ENCODE results near the gene RIMS1. TPM values are rescaled to one million over a fixed set of nuclear protein-coding genes. Genes with fewer than 3 reads are reported as not detected.

Gene RIMS1
- total and polyA plus RNA-seq, 2 of the 13 experiments (the other 11 are each of a cell fraction or from before 2014, with no cell fraction given) = not detected

DNA sequence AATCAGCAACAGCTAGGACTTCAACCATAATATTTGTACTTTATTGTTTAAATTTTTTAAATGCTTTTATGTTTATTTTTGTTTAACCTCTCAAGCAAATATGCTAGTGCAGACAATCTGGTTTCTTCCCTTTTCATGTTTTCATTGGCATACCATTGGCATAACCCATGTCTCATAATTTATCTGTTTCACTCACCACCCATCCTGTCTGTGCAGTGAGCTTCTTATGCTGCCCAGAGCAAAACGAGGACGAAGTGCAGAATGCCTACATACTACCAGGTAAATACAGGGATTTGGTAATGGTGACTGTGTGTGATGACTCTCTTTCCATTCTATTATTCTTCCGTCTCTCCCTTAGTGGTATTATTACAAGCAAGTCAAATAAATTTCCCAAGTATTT, 374.1 kb downstream of the RIMS1 start:
- 0% methylated on average over 3 of the region's 3 CpGs for WGBS (ENCODE audit: low lambda C conversion rate)
- no peak for ATAC-seq

DNA sequence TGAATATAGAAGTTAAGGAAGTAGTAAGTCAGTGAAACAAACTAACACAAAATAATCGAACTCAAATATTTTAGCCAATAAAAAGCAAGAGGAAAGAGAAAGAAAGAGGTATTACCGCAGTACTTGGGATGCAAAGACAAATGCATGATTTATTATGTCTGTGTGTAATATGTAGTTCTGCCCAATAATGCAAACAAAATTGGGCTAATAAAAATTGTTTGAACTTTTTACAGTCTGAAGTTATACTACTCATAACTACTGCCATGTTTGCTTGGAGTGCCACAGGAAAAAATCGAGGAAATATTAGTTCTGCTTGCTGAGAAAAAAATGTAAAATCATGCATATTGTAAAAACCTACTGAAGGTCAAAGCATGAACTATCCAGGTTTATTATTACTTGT, 375.2 kb downstream of the RIMS1 start:
- no peak for ATAC-seq
- H3K27ac ChIP-seq (ENCODE audit: extremely low read length, insufficient read depth, low read length) = no peak overlapping the region

More for the DNA sequence above, 374.1 kb downstream of the RIMS1 start:
- TF ChIP-seq ATM (IDR thresholded peaks at IDR 0.05; ENCODE audit: borderline replicate concordance) (no peak), PHB2 (IDR thresholded peaks at IDR 0.05; ENCODE audit: partially characterized antibody) (no peak), CEBPB (IDR thresholded peaks at IDR 0.05; ENCODE audit: borderline replicate concordance, low read depth, low read length) (no peak), MAFG (CRISPR knock-in tag; IDR thresholded peaks at IDR 0.05) (no peak), KMT2A (CRISPR knock-in tag; IDR thresholded peaks at IDR 0.05) (no peak), ARNT (IDR thresholded peaks at IDR 0.05) (no peak), ZNF143 (CRISPR knock-in tag; IDR thresholded peaks at IDR 0.05) (no peak), RFX1 (IDR thresholded peaks at IDR 0.05) (no peak), ZBTB21 (CRISPR knock-in tag; IDR thresholded peaks at IDR 0.05) (no peak)
- TF ChIP-seq, protein P1, sequence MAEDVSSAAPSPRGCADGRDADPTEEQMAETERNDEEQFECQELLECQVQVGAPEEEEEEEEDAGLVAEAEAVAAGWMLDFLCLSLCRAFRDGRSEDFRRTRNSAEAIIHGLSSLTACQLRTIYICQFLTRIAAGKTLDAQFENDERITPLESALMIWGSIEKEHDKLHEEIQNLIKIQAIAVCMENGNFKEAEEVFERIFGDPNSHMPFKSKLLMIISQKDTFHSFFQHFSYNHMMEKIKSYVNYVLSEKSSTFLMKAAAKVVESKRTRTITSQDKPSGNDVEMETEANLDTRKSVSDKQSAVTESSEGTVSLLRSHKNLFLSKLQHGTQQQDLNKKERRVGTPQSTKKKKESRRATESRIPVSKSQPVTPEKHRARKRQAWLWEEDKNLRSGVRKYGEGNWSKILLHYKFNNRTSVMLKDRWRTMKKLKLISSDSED (CRISPR knock-in tag; IDR thresholded peaks at IDR 0.05) = no peak
- TF ChIP-seq, protein P2, sequence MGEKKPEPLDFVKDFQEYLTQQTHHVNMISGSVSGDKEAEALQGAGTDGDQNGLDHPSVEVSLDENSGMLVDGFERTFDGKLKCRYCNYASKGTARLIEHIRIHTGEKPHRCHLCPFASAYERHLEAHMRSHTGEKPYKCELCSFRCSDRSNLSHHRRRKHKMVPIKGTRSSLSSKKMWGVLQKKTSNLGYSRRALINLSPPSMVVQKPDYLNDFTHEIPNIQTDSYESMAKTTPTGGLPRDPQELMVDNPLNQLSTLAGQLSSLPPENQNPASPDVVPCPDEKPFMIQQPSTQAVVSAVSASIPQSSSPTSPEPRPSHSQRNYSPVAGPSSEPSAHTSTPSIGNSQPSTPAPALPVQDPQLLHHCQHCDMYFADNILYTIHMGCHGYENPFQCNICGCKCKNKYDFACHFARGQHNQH (CRISPR knock-in tag; IDR thresholded peaks at IDR 0.05) = no peak
- no peak overlapping the region for H2AFZ ChIP-seq (ENCODE audit: low read length)
- H3K4me2 ChIP-seq (ENCODE audit: low read depth, low read length) = no peak overlapping the region
- no peak for FAIRE-seq
- no peaks in the 10 kb centered on the region for H4K20me1 ChIP-seq (ENCODE audit: insufficient read depth, low read length)
- in situ Hi-C loops (cut with HindIII; ENCODE audit: extremely low pct_ligation_motif_present, low pct_unique_long_range_greater_than_20kb) = no loop called here
- no peaks in the 10 kb centered on the region for H3K4me1 ChIP-seq (ENCODE audit: insufficient read depth, low read length)
- H3K4me3 ChIP-seq (replicated peaks in 1 of 3; ENCODE audit: insufficient read depth in 1 of 3, low read depth in 2 of 3, low read length in 3 of 3) = no peak overlapping the region
- CTCF ChIA-PET (ENCODE audit: low intra/inter-chr PET ratio, low total read pairs) = no interaction called here
- POLR2A ChIA-PET = no interaction called here
- no peaks in the 10 kb centered on the region for H3K9me3 ChIP-seq (ENCODE audit: low read length)
- H3K79me2 ChIP-seq (ENCODE audit: insufficient read depth, low read length) = no peaks in the 10 kb centered on the region
- no peak overlapping the region for H3K27ac ChIP-seq (ENCODE audit: extremely low read length, insufficient read depth, low read length)
- intact Hi-C loops (cut with micrococcal nuclease; ENCODE audit: unreplicated experiment) = no loop called here
- H3K36me3 ChIP-seq (replicated peaks in 1 of 2; ENCODE audit: control insufficient read depth in 1 of 2, insufficient read depth in 2 of 2, low read length in 2 of 2) = no peaks in the 10 kb centered on the region
- no peak overlapping the region for H3K9ac ChIP-seq (ENCODE audit: insufficient read depth, low read depth, low read length)
- no peaks in the 10 kb centered on the region for H3K27me3 ChIP-seq (ENCODE audit: control insufficient read depth in 1 of 2, insufficient read depth in 2 of 2, low read length in 2 of 2)
- BruUV-seq (replicated peaks) = no TSS peak
- DNase-seq (ENCODE audit: low spot score) = no peak

More for the DNA sequence above, 375.2 kb downstream of the RIMS1 start:
- in situ Hi-C loops (cut with HindIII; ENCODE audit: extremely low pct_ligation_motif_present, low pct_unique_long_range_greater_than_20kb) (no loop called here), intact Hi-C loops (cut with micrococcal nuclease; ENCODE audit: unreplicated experiment) (no loop called here)
- DNase-seq (ENCODE audit: low spot score) (no peak), FAIRE-seq (no peak)
- no peaks in the 10 kb centered on the region for H3K27me3 ChIP-seq (ENCODE audit: control insufficient read depth in 1 of 2, insufficient read depth in 2 of 2, low read length in 2 of 2)
- POLR2A ChIA-PET = no interaction called here
- no peaks in the 10 kb centered on the region for H3K36me3 ChIP-seq (replicated peaks in 1 of 2; ENCODE audit: control insufficient read depth in 1 of 2, insufficient read depth in 2 of 2, low read length in 2 of 2)
- H3K4me3 ChIP-seq (replicated peaks in 1 of 3; ENCODE audit: insufficient read depth in 1 of 3, low read depth in 2 of 3, low read length in 3 of 3) = no peak overlapping the region
- no peak overlapping the region for H3K9ac ChIP-seq (ENCODE audit: insufficient read depth, low read depth, low read length)
- H3K79me2 ChIP-seq (ENCODE audit: insufficient read depth, low read length) = no peaks in the 10 kb centered on the region
- no peaks in the 10 kb centered on the region for H3K9me3 ChIP-seq (ENCODE audit: low read length)
- no peaks in the 10 kb centered on the region for H4K20me1 ChIP-seq (ENCODE audit: insufficient read depth, low read length)
- H3K4me1 ChIP-seq (ENCODE audit: insufficient read depth, low read length) = no peaks in the 10 kb centered on the region
- 11% methylated on average over 3 of the region's 3 CpGs for WGBS (ENCODE audit: low lambda C conversion rate)
- no TSS peak for BruUV-seq (replicated peaks)
- H3K4me2 ChIP-seq (ENCODE audit: low read depth, low read length) = no peak overlapping the region
- TF ChIP-seq PLRG1 (conservative IDR thresholded peaks at IDR 0.05) (no peak), ZNF879 (CRISPR knock-in tag; IDR thresholded peaks at IDR 0.05) (no peak), ARNTL (CRISPR knock-in tag; IDR thresholded peaks at IDR 0.05) (no peak)
- TF ChIP-seq, protein P3, sequence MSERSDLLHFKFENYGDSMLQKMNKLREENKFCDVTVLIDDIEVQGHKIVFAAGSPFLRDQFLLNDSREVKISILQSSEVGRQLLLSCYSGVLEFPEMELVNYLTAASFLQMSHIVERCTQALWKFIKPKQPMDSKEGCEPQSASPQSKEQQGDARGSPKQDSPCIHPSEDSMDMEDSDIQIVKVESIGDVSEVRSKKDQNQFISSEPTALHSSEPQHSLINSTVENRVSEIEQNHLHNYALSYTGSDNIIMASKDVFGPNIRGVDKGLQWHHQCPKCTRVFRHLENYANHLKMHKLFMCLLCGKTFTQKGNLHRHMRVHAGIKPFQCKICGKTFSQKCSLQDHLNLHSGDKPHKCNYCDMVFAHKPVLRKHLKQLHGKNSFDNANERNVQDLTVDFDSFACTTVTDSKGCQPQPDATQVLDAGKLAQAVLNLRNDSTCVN (CRISPR knock-in tag; IDR thresholded peaks at IDR 0.05; ENCODE audit: borderline replicate concordance) = no peak
- TF ChIP-seq, protein P4, sequence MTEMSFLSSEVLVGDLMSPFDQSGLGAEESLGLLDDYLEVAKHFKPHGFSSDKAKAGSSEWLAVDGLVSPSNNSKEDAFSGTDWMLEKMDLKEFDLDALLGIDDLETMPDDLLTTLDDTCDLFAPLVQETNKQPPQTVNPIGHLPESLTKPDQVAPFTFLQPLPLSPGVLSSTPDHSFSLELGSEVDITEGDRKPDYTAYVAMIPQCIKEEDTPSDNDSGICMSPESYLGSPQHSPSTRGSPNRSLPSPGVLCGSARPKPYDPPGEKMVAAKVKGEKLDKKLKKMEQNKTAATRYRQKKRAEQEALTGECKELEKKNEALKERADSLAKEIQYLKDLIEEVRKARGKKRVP (CRISPR knock-in tag; IDR thresholded peaks at IDR 0.05) = no peak
- no peak overlapping the region for H2AFZ ChIP-seq (ENCODE audit: low read length)
- CTCF ChIA-PET (ENCODE audit: low intra/inter-chr PET ratio, low total read pairs) = no interaction called here

Measured in HepG2 (cell line).